ENCODE data around the gene PAM.

DNA sequence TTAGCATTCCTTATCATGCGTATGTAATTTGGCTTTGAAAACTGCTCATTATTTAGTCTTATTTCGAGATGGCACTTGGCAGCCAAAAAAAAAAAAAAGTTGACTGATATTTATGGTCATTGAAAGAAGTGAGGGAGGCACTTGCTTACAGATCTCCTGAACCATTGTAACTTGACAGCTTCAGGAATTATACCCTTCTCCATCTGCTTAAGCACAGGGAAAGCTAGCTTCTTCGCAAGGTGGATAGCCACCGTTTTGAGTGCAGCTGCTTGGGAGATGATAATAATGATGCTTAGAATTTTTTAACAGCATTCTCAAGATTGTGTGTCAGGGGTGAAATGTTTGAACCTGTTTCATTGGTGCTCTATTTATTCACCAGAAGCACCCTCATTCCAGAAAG, 248.8 kb downstream of the PAM start:
- TF ChIP-seq GATA2 (IDR thresholded peaks at IDR 0.05; ENCODE audit: low read depth, low read length) (no peak), GATA3 (IDR thresholded peaks at IDR 0.05; ENCODE audit: low read depth, low read length) (no peak)
